K562 treated with DMSO at 1 percent for 24 hours (cell line): Measurements from ENCODE around the gene DGCR6L. TPM values are rescaled to one million over a fixed set of nuclear protein-coding genes. Genes with fewer than 3 reads are reported as not detected.

Experiments
- total RNA-seq: library from RNA; unstranded; fragments of 300-600 nt; gene quantifications from 2 replicates; pipeline ENCODE4 v1.2.3, GENCODE V29; 2022; ENCODE audit warnings: low read depth; ENCODE audit not compliant: insufficient read depth

Gene DGCR6L
- 407 and 409 TPM in 2 replicates for total RNA-seq

DNA sequence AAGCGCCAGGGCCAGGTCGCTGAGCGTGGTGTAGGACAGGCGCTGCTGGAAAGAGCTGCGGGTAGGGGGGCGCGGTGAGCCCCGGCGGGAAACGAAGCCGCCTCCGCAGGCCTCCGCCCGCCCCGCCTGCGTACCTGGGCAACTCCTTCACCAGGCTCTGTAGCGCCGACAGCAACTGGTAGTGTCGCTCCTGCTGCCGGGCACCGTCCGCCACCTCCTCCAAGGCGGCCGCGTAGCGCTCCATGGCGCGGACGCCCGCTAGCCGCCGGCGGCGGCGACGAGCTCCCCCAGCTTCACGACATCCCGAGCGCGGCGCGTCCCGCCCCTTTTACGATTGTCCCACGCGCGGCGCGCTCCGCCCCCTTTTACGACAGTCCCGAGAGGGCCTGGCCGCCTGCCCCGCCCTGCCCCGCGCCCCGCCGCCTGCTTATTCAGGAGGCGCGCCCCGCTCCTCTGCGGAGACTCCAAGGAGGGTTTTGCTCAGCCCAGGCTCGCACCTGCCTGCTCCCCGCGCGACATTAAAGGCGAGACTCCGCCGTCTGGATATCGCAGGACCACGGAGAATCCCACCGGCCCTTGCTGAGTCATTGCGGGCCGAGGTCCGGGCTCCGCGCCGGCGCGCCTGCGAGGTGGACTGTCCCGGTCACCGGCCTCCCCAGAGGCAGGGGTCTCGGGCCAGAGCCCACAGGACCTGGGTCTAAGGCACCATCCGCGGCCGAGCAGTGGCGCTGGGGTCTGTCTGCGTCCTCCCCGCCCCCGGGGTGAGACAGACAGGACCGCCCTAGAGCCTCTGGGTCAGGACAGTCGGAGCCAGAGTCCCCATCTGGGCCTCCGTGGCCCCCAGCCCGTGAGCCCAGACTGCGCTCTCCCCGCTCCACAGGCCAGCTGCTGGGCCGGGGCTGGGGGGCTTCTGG lies at the start of gene DGCR6L:
Gene DGCR6L, minus strand, starts transcription at position 316 of the 914 bp plus-strand sequence. Its CDS starts 72 bp downstream, at position 244.

DNA sequence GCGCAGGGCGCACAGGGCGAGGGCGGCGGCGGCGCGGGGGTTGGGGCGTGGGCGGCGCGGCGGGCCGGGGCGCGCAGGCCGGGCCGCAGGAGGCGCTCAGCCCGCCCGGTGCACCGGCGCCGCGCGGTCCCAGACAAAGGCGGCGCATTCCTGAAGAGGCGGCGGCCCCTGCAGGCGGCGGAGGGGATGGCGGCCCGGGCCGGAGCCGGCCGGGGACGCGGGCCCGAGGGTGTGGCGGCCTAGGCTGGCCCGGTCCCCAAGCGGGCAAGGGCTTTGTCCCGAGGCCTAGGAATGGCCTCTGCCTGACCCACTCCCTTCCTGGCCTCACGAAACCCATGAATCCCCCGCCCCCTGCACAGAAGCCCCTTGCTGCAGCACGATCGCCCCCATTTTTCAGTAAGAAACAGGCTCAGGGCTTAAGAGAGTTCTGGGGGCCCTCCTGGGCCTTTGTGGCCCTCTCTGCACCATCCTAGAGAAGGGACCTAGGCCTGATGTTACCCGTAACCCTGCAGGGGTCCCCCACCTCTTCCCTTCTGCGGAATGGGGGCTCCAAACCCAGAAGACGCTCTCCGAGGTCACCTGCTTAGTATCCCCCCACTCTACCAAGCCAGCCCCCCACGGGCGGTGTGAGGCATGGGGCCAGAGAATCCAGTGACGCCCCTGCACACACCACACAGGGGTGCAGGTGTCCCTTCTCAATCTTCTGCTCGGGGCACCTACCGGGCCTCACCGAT lies 51.4 kb downstream of the DGCR6L start, which contains the start of gene RTN4R:
Gene RTN4R, minus strand, starts transcription at position 40 of the 734 bp plus-strand sequence. CDS start 226 bp downstream, outside the sequence.

Other genes with a start within 250 kb of the DGCR6L start
- gene DGCR8, start 239.8 kb downstream of the DGCR6L start, total RNA-seq: 47.4 and 51.1 TPM in 2 replicates
- gene RANBP1, start 204.0 kb downstream of the DGCR6L start, total RNA-seq: 621 and 645 TPM in 2 replicates
- gene TRMT2A, start 202.8 kb downstream of the DGCR6L start, total RNA-seq: 124 and 158 TPM in 2 replicates
- 36.2 and 37.9 TPM in 2 replicates for gene ZDHHC8, start 188.3 kb downstream of the DGCR6L start, total RNA-seq
- not detected in 2 replicates for gene CCDC188, start 169.0 kb downstream of the DGCR6L start, total RNA-seq
- 11.8 and 12.8 TPM in 2 replicates for gene RTN4R, start 51.7 kb downstream of the DGCR6L start, total RNA-seq
- gene ZNF74, start 74.1 kb upstream of the DGCR6L start, total RNA-seq: 63.7 and 66.0 TPM in 2 replicates
- gene SCARF2, start 117.8 kb upstream of the DGCR6L start, total RNA-seq: 8.2 and 10.4 TPM in 2 replicates
- 51.9 and 54.5 TPM in 2 replicates for gene KLHL22, start 175.7 kb upstream of the DGCR6L start, total RNA-seq
- gene MED15, start 187.6 kb upstream of the DGCR6L start, total RNA-seq: 343 and 353 TPM in 2 replicates